Uterus (tissue), 4 donors: ENCODE results near the gene IL5RA. TPM values are rescaled to one million over a fixed set of nuclear protein-coding genes. Genes with fewer than 3 reads are reported as not detected.
A peak's percentile ranks its signal among the peaks of the same experiment; 100 is the strongest.

Experiments used
- DNase-seq, 2 donors: peaks; one replicate each; pipeline ENCODE4 v3.0.0-alpha.2; 2019 to 2020
- H3K27ac ChIP-seq, 2 donors: fragments of 200-600 bp; sonication (generic); 1 replicate in 1 of 2; 2 replicates in 1 of 2; pipeline ENCODE4 v1.5.1; 2016 to 2018
- H3K27me3 ChIP-seq, 2 donors: fragments of 200-600 bp; sonication (generic); one replicate each; pipeline ENCODE4 v1.5.1; 2018 to 2019; ENCODE audit warnings: control low read depth in 1 of 2
- H3K36me3 ChIP-seq, 2 donors: fragments of 200-600 bp; sonication (generic); one replicate each; pipeline ENCODE4 v1.5.1; 2019; ENCODE audit warnings: control low read depth in 1 of 2
- H3K4me1 ChIP-seq, 2 donors: fragments of 200-600 bp; sonication (generic); one replicate each; pipeline ENCODE4 v1.5.1; 2018 to 2019; ENCODE audit warnings: control low read depth in 1 of 2
- H3K4me3 ChIP-seq, 2 donors: fragments of 200-600 bp; sonication (generic); 1 replicate in 1 of 2; 2 replicates in 1 of 2; pipeline ENCODE4 v1.5.1; 2018 to 2019; ENCODE audit warnings: mild to moderate bottlenecking in 1 of 2
- H3K9me3 ChIP-seq, 2 donors: fragments of 200-600 bp; sonication (generic); one replicate each; pipeline ENCODE4 v1.5.1; 2019; ENCODE audit warnings: control low read depth in 1 of 2
- POLR2A ChIP-seq, 2 donors: fragments of 450-650 bp; IDR thresholded peaks; one replicate each; pipeline ENCODE4 v1.6.1; 2016; ENCODE audit warnings: antibody characterized with exemption in 2 of 2, mild to moderate bottlenecking in 1 of 2, moderate library complexity in 1 of 2
- intact Hi-C: fragments of 100-400 bp; cut with DNase I; formaldehyde crosslinking; loops from one replicate; pipeline ENCODE4 v1.15.1; 2023; ENCODE audit warnings: low total_unique reads
- total RNA-seq, 4 donors: library from RNA; depleted of rRNA in 3 of 4; stranded (reverse); fragments of >200 nt in 3 of 4; gene quantifications; one replicate each; pipeline versions ENCODE4 v1.1.0 to v1.2.4, GENCODE V29; 2014 to 2023
- TF ChIP-seq, protein P1 (sequence below), 4 experiments: fragments of 200-600 bp in 2 of 4; fragments of 450-650 bp in 2 of 4; sonication (generic) in 2 of 4; IDR thresholded peaks; one replicate each; pipeline ENCODE4 v1.5.1; 2016 to 2019; ENCODE audit warnings: antibody characterized with exemption in 4 of 4, mild to moderate bottlenecking in 2 of 4, moderate library complexity in 1 of 4
- donor health status: DM: yes; HTN: yes; CAD: no.

IL5RA gene
- total RNA-seq, 4 donors from 2014 or later, result under 0.01 to 3.6 (median 0.64) TPM; not detected in 1

DNA sequence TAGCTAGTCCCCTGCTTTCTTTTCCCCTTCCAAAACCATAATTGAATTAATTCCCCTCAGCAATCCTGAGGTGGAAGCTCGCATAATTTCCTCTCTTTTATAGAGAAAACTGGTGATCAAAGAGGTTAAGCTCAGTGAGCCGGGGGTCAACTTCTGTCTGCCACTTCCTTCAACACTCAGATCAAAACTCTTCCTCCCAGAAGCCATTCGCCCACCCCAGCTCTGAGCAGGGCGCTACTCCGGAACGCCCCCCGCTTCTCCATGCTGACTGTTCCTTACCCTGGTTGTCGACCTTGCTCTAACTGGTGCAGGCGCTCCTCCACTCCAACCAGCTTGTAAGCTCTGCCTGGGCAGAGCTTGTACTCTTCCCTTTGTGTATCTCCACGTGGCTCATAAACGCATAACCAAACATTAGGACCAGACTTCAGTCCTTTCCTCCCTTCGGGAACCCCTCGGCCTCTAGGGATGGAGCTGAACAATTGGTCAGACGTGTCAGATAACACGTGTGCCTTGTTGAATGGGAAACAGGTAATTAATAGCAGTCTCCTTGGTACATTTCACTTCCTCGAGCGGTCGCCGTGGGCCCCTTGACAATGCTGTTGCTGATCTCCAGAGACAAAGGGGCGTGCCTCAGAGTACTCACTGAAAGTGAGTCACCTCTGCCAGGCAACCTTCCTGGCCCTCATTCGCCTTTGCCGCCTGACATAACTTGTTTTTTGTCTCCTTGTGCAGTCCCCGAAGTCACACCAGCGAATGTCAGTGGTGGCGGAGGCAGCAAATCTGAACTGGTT lies 71.8 kb downstream of the IL5RA start:
- H3K4me1 ChIP-seq, result no peaks in the 10 kb centered on the region
- no peak overlapping the region for H3K4me3 ChIP-seq
- TF ChIP-seq, protein P1, sequence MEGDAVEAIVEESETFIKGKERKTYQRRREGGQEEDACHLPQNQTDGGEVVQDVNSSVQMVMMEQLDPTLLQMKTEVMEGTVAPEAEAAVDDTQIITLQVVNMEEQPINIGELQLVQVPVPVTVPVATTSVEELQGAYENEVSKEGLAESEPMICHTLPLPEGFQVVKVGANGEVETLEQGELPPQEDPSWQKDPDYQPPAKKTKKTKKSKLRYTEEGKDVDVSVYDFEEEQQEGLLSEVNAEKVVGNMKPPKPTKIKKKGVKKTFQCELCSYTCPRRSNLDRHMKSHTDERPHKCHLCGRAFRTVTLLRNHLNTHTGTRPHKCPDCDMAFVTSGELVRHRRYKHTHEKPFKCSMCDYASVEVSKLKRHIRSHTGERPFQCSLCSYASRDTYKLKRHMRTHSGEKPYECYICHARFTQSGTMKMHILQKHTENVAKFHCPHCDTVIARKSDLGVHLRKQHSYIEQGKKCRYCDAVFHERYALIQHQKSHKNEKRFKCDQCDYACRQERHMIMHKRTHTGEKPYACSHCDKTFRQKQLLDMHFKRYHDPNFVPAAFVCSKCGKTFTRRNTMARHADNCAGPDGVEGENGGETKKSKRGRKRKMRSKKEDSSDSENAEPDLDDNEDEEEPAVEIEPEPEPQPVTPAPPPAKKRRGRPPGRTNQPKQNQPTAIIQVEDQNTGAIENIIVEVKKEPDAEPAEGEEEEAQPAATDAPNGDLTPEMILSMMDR (IDR thresholded peaks at IDR 0.05), result no peak
- TF ChIP-seq POLR2A (IDR thresholded peaks at IDR 0.05), result no peak
- no peaks in the 10 kb centered on the region for H3K36me3 ChIP-seq
- DNase-seq, result peak in 1 of 2 donors; percentile 24
- H3K27ac ChIP-seq, result no peak overlapping the region
- H3K27me3 ChIP-seq, result no peaks in the 10 kb centered on the region
- intact Hi-C loops, result no loop called here
- no peaks in the 10 kb centered on the region for H3K9me3 ChIP-seq

DNA sequence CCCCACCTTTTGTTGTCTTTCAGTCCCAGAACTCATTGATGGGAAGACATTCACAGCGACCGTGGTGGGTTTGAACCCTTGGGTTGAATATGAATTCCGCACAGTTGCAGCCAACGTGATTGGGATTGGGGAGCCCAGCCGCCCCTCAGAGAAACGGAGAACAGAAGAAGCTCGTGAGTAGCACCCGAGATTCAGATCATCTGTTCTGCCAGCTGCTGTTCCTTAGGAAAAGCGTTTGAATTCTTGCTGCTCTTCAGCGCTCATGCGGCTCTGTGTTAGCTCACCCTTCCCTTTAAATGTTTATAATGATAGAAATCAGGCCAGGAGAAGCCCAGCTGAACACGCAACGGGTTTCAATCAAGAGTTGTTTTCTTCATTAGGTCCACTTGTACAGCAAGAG lies 73.0 kb downstream of the IL5RA start:
- DNase-seq, result no peak
- no peaks in the 10 kb centered on the region for H3K4me1 ChIP-seq
- intact Hi-C loops, result no loop called here
- H3K27ac ChIP-seq, result no peak overlapping the region
- H3K27me3 ChIP-seq, result no peaks in the 10 kb centered on the region
- H3K36me3 ChIP-seq, result no peaks in the 10 kb centered on the region
- H3K4me3 ChIP-seq, result no peak overlapping the region
- H3K9me3 ChIP-seq, result no peaks in the 10 kb centered on the region
- TF ChIP-seq POLR2A (IDR thresholded peaks at IDR 0.05), result no peak
- TF ChIP-seq, protein P1 (IDR thresholded peaks at IDR 0.05), result no peak

DNA sequence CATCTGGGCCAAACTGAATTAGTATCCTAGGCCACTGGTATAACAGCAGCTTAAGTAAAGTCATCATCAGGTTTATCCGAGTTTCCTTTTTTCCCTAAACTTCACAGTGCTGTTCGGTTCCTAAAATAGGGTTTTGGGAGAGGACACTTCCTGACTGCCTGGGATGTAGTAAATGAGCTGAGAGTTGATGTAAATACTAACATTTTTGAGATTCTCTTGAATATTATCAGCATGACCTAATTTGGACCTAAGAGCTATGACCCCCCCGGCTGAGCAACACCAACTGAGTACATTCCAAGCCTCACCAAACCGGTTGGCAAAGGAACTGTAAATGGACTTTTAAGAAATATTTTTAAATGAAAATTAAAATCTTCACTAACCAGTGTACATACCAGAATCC lies 78.8 kb downstream of the IL5RA start:
- Histone ChIP-seq H3K9me3 (no peaks in the 10 kb centered on the region), H3K36me3 (no peaks in the 10 kb centered on the region), H3K4me1 (no peaks in the 10 kb centered on the region), H3K27ac (no peak overlapping the region), H3K27me3 (no peaks in the 10 kb centered on the region), H3K4me3 (no peak overlapping the region)
- TF ChIP-seq POLR2A (IDR thresholded peaks at IDR 0.05), result no peak
- TF ChIP-seq, protein P1 (IDR thresholded peaks at IDR 0.05), result no peak
- intact Hi-C loops, result no loop called here
- DNase-seq, result no peak

DNA sequence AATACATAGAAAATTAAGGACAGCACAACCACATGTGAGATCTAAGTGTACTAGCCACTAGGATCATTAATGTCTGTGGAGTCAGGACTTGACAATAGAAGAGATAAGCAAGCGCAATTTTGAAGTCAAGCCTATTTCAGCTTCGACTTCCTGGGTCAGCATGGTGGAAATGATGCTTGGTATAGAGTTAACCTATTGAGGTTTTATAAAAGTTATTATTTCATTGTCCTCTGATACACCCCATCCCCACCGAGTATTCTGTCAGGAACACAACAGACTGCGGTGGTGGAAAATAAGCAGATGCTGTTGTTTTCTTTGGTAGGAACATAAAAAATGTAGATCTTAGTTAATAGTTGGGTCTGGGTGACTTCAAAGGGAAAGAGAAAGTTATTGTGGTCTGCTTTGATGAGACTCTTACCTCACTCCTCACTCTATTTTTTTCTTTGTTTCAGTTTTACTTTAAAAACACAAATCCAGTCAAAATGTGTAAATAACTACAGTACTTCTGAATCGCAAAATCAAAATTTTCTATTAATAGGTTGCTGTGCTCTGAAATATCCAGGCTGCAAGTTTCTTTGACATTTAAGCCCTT lies 82.1 kb downstream of the IL5RA start:
- Histone ChIP-seq H3K27ac (no peak overlapping the region), H3K4me1 (no peaks in the 10 kb centered on the region), H3K4me3 (no peak overlapping the region), H3K9me3 (no peaks in the 10 kb centered on the region), H3K36me3 (no peaks in the 10 kb centered on the region), H3K27me3 (no peaks in the 10 kb centered on the region)
- DNase-seq, result no peak
- intact Hi-C loops, result no loop called here
- TF ChIP-seq POLR2A (IDR thresholded peaks at IDR 0.05), result no peak
- TF ChIP-seq, protein P1 (IDR thresholded peaks at IDR 0.05), result no peak

DNA sequence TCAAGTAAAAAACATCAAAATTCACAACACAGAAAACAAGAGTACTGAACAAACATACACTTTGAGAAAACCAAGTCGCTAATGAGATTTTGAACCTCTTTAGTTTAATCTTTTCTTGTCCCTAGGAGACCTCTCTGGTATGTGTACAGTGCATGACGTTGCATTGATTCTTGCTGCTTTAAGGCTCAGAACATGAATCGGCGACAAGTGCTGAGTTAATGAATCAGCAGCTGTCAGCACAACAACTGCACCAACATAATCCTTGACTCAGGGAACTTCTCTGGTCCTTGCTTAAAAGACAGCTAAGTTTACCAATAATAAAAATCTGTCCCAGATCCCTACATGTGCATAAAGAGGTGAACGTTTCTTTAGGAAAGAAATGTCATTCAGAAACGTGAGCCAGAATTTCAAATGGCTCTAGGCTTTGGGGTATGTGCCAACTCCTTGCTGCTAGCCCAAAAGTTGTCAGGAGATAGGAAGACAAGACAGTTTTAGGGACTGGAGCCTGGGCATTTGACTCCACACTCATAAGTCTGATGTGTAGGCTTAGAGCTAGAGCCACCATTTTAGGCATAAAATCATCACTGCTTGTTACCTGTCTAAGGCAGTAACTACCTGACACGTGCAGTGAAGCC lies 86.9 kb downstream of the IL5RA start:
- Histone ChIP-seq H3K9me3 (no peaks in the 10 kb centered on the region), H3K4me3 (no peak overlapping the region), H3K27me3 (no peaks in the 10 kb centered on the region), H3K4me1 (no peaks in the 10 kb centered on the region), H3K36me3 (no peaks in the 10 kb centered on the region), H3K27ac (no peak overlapping the region)
- DNase-seq, result no peak
- intact Hi-C loops, result no loop called here
- TF ChIP-seq, protein P1 (IDR thresholded peaks at IDR 0.05), result no peak
- no peak for TF ChIP-seq POLR2A (IDR thresholded peaks at IDR 0.05)
